Right lobe of liver (tissue), 6 donors: ENCODE measurements around the gene TMEM247. TPM values are rescaled to one million over a fixed set of nuclear protein-coding genes. Genes with fewer than 3 reads are reported as not detected.
"Not testable (repeated sequence)": the region's sequence is repeated elsewhere in the genome, so short reads cannot be mapped to it uniquely, and the experiment has no call there.

Experiments
- ATAC-seq, 4 donors: fragments of 200-7000 bp; cut with Tn5 transposase; one replicate each; pipeline ENCODE4 v1.9.1; 2020; ENCODE audit warnings: mild to moderate bottlenecking in 4 of 4, moderate library complexity in 4 of 4
- DNase-seq, 3 donors: peaks; one replicate each; pipeline ENCODE4 v3.0.0-alpha.2; 2020
- H3K27ac ChIP-seq, 3 donors: fragments of 200-600 bp; one replicate each; pipeline ENCODE4 v1.8.0; 2022
- H3K27me3 ChIP-seq, 2 donors: fragments of 200-600 bp; one replicate each; pipeline ENCODE4 v1.8.0; 2022
- H3K36me3 ChIP-seq, 4 donors: fragments of 200-600 bp; sonication (generic) in 1 of 4; one replicate each; pipeline versions ENCODE4 v1.5.1 to v1.8.0; 2017 to 2022; ENCODE audit warnings: control low read depth in 1 of 4
- H3K4me1 ChIP-seq, 4 donors: fragments of 200-600 bp; sonication (generic) in 1 of 4; one replicate each; pipeline versions ENCODE4 v1.5.1 to v1.8.0; 2017 to 2022; ENCODE audit warnings: control low read depth in 1 of 4
- H3K4me3 ChIP-seq, 3 donors: fragments of 200-600 bp; one replicate each; pipeline ENCODE4 v1.8.0; 2022
- H3K9me3 ChIP-seq, 4 donors: fragments of 200-600 bp; sonication (generic) in 1 of 4; one replicate each; pipeline versions ENCODE4 v1.5.1 to v1.8.0; 2017 to 2022; ENCODE audit warnings: control low read depth in 1 of 4
- CTCF ChIP-seq, 4 donors: fragments of 200-600 bp in 3 of 4; fragments of 450-650 bp in 1 of 4; IDR thresholded peaks; one replicate each; pipeline versions ENCODE4 v1.5.1 to v1.8.0; 2016 to 2022; ENCODE audit warnings: antibody characterized with exemption in 4 of 4, mild to moderate bottlenecking in 2 of 4
- POLR2A ChIP-seq: fragments of 450-650 bp; IDR thresholded peaks from one replicate; pipeline ENCODE4 v1.6.1; 2017; ENCODE audit warnings: antibody characterized with exemption, mild to moderate bottlenecking
- WGBS: methylation state at CpG from one replicate; pipeline ENCODE4 v1.1.6; 2018; ENCODE audit warnings: low coverage, low lambda C conversion rate; ENCODE audit not compliant: insufficient coverage; ENCODE audit errors: missing lambda C conversion rate; 5-methylcytosine and 5-hydroxymethylcytosine counted together
- intact Hi-C, 2 donors: fragments of 100-400 bp; cut with DNase I; formaldehyde crosslinking; loops; one replicate each; pipeline versions ENCODE4 v1.11.2 to v1.14.1; 2022
- total RNA-seq, 6 experiments: library from RNA; depleted of rRNA in 2 of 6; stranded (reverse); fragments of >200 nt in 2 of 6; fragmentation: NEBNext Ultra II Directional in 3 of 6; extraction: Animal tissue kit (Norgen Biotek cat#: 25700) in 3 of 6; gene quantifications; one replicate each; pipeline versions ENCODE4 v1.1.0 to v1.2.4, GENCODE V29; 2016 to 2023
- donor health status: DM: no; HTN: yes; CAD: no.
- donor health status: DM: no; HTN: no; CAD: no.
- donor health status: DM: no; HTN: no; CAD: no.
- donor health status: DM: no; HTN: yes; CAD: no.
- donor health status: DM: no; HTN: yes; CAD: no.

The TMEM247 gene
- total RNA-seq, 6 experiments from 2014 or later, result not detected

GRCh38 chr2:46520130-46520711, 40.9 kb downstream of the TMEM247 start:
- DNase-seq, result no peak
- peaks cover 0 to 4% (median 0%) of the 10 kb centered on the region in 4 donors for H3K4me1 ChIP-seq
- no peaks in the 10 kb centered on the region for H3K27me3 ChIP-seq
- H3K9me3 ChIP-seq, result peaks cover 0 to 7% (median 3%) of the 10 kb centered on the region in 4 donors
- 70% methylated on average over 6 of the region's 10 CpGs for WGBS
- H3K27ac ChIP-seq, result no peak overlapping the region
- no peaks in the 10 kb centered on the region for H3K36me3 ChIP-seq
- ATAC-seq, result no peak
- H3K4me3 ChIP-seq, result no peak overlapping the region
- no peak for TF ChIP-seq POLR2A
- TF ChIP-seq CTCF (IDR thresholded peaks at IDR 0.05), result no peak
- intact Hi-C loops, result no loop called here

- no peaks in the 10 kb centered on the region for H3K27me3 ChIP-seq
- peak; percentile 41 to 59 (median 52) for ATAC-seq
- H3K4me3 ChIP-seq, result no peak overlapping the region
- intact Hi-C loops, result no loop called here
- 42% methylated on average over 2 of the region's 2 CpGs for WGBS
- TF ChIP-seq POLR2A, result no peak
- no peak for TF ChIP-seq CTCF (IDR thresholded peaks at IDR 0.05)
- peaks cover 0 to 4% (median 0%) of the 10 kb centered on the region in 4 donors for H3K4me1 ChIP-seq
- no peak for DNase-seq
- H3K9me3 ChIP-seq, result peaks cover 0 to 6% (median 3%) of the 10 kb centered on the region in 4 donors
- H3K27ac ChIP-seq, result no peak overlapping the region
- no peaks in the 10 kb centered on the region for H3K36me3 ChIP-seq
These were observed 41.9 kb downstream of the TMEM247 start for GRCh38 chr2:46521215-46521683.

GRCh38 chr2:46522385-46522784, 43.0 kb downstream of the TMEM247 start:
- H3K36me3 ChIP-seq, intact Hi-C loops, H3K27ac ChIP-seq, H3K9me3 ChIP-seq, H3K4me1 ChIP-seq, H3K27me3 ChIP-seq, DNase-seq, H3K4me3 ChIP-seq, ATAC-seq: not testable (repeated sequence)

GRCh38 chr2:46525522-46526155, 46.3 kb downstream of the TMEM247 start:
- no peak for DNase-seq
- intact Hi-C loops, result no loop called here
- no peak for TF ChIP-seq CTCF (IDR thresholded peaks at IDR 0.05)
- TF ChIP-seq POLR2A, result no peak

GRCh38 chr2:46528880-46529279, 49.5 kb downstream of the TMEM247 start:
- TF ChIP-seq CTCF (IDR thresholded peaks at IDR 0.05) (no peak), POLR2A (no peak)
- Histone ChIP-seq H3K27ac (no peak overlapping the region), H3K4me3 (no peak overlapping the region), H3K4me1 (no peaks in the 10 kb centered on the region), H3K27me3 (no peaks in the 10 kb centered on the region), H3K36me3 (no peaks in the 10 kb centered on the region), H3K9me3 (no peaks in the 10 kb centered on the region)
- DNase-seq (no peak), ATAC-seq (no peak)
- WGBS, result no CpG with 5 or more reads among the region's 1 CpG
- intact Hi-C loops, result no loop called here

More at GRCh38 chr2:46525522-46526155, 46.3 kb downstream of the TMEM247 start:
- 77% methylated on average over 3 of the region's 3 CpGs for WGBS
- ATAC-seq, result no peak
- Histone ChIP-seq H3K4me3 (no peak overlapping the region), H3K4me1 (no peaks in the 10 kb centered on the region), H3K27me3 (no peaks in the 10 kb centered on the region), H3K36me3 (no peaks in the 10 kb centered on the region), H3K9me3 (no peaks in the 10 kb centered on the region), H3K27ac (no peak overlapping the region)
